GM12878 (cell line): ENCODE data around the gene SHC1. TPM values are rescaled to one million over a fixed set of nuclear protein-coding genes. Genes with fewer than 3 reads are reported as not detected.

Experiments
- CEBPB ChIP-seq, 2 experiments: fragments of 150-350 bp in 1 of 2; IDR thresholded peaks; 2 replicates each; pipeline ENCODE4 v1.6.1; 2012 to 2014; ENCODE audit warnings: low read depth in 2 of 2, low read length in 2 of 2, borderline replicate concordance in 1 of 2, inconsistent platforms in 1 of 2
- CEBPZ ChIP-seq: fragments of 150-350 bp; IDR thresholded peaks from 2 replicates; pipeline ENCODE4 v1.6.1; 2016; ENCODE audit warnings: low read depth, low read length
- ELK1 ChIP-seq: IDR thresholded peaks from 2 replicates; pipeline ENCODE4 v1.6.1; 2012; ENCODE audit warnings: low read depth, low read length, improper control_type of control experiment
- EP300 ChIP-seq, 2 experiments: fragments of 150-350 bp in 1 of 2; IDR thresholded peaks; 2 replicates each; pipeline ENCODE4 v1.6.1; 2011 to 2012; ENCODE audit warnings: low read depth in 2 of 2, low read length in 2 of 2, borderline replicate concordance in 1 of 2, improper control_type of control experiment in 1 of 2, inconsistent platforms in 1 of 2; ENCODE audit not compliant: control insufficient read depth in 1 of 2
- HDAC6 ChIP-seq: fragments of 200-600 bp; sonication (generic); IDR thresholded peaks from one replicate; pipeline ENCODE4 v1.8.0; 2017; ENCODE audit warnings: antibody characterized with exemption; ENCODE audit not compliant: unreplicated experiment
- HDGF ChIP-seq: fragments of 450-650 bp; IDR thresholded peaks from 2 replicates; pipeline ENCODE4 v1.6.1; 2016; ENCODE audit warnings: antibody characterized with exemption
- LARP7 ChIP-seq: fragments of 450-650 bp; IDR thresholded peaks from 2 replicates; pipeline ENCODE4 v1.6.1; 2017; ENCODE audit warnings: mild to moderate bottlenecking
- MAX ChIP-seq: IDR thresholded peaks from 2 replicates; pipeline ENCODE4 v1.6.1; 2012; ENCODE audit warnings: low read depth, low read length, improper control_type of control experiment
- MEF2A ChIP-seq: IDR thresholded peaks from 2 replicates; pipeline ENCODE4 v1.6.1; 2011; ENCODE audit warnings: low read depth, mild to moderate bottlenecking, low read length, moderate library complexity; ENCODE audit not compliant: insufficient read depth
- SMAD1 ChIP-seq: fragments of 450-650 bp; IDR thresholded peaks from 2 replicates; pipeline ENCODE4 v1.6.1; 2018; ENCODE audit warnings: mild to moderate bottlenecking, low read depth; ENCODE audit not compliant: partially characterized antibody
- STAT1 ChIP-seq: fragments of 450-650 bp; conservative IDR thresholded peaks from 2 replicates; pipeline ENCODE4 v1.6.1; 2014; ENCODE audit warnings: antibody characterized with exemption, mild to moderate bottlenecking
- STAT3 ChIP-seq: IDR thresholded peaks from 2 replicates; pipeline ENCODE4 v1.6.1; 2011; ENCODE audit warnings: low read depth, low read length, improper control_type of control experiment
- TARDBP ChIP-seq: IDR thresholded peaks from 2 replicates; pipeline ENCODE4 v1.6.1; 2016; ENCODE audit warnings: borderline replicate concordance
- WRNIP1 ChIP-seq: IDR thresholded peaks from 2 replicates; pipeline ENCODE4 v1.6.1; 2011; ENCODE audit warnings: low read depth, low read length, improper control_type of control experiment, borderline replicate concordance
- YBX1 ChIP-seq: fragments of 450-650 bp; IDR thresholded peaks from 2 replicates; pipeline ENCODE4 v1.6.1; 2016; ENCODE audit warnings: antibody characterized with exemption
- ZBTB11 ChIP-seq: fragments of 450-650 bp; formaldehyde crosslinking; IDR thresholded peaks from 2 replicates; pipeline ENCODE4 v1.5.0; 2022; ENCODE audit warnings: mild to moderate bottlenecking, missing genetic modification characterization
- ZNF274 ChIP-seq: IDR thresholded peaks from one replicate; pipeline ENCODE4 v1.8.0; 2011; ENCODE audit not compliant: insufficient read length, insufficient read depth
- polyA plus RNA-seq, 11 experiments: library from polyadenylated mRNA; depleted of rRNA in 4 of 11; unstranded in 6 of 11; stranded (reverse) in 5 of 11; fragments of >200 nt; fragmentation: Nextera tagmentation in 4 of 11; fragmentation: Illumina TruSeq in 1 of 11; extraction: Ambion mirVana in 4 of 11; extraction: Trizol in 1 of 11; gene quantifications; 1 replicate in 1 of 11; 2 replicates in 10 of 11; pipeline versions ENCODE4 v1.2.1 to v1.2.3, GENCODE V29; 2011 to 2016; ENCODE audit warnings: inconsistent platforms in 2 of 11, missing spikeins in 2 of 11, low read depth in 1 of 11
- total RNA-seq, 4 experiments: library from RNA; depleted of rRNA in 3 of 4; stranded (reverse); fragments of >200 nt in 3 of 4; fragmentation: Illumina TruSeq in 1 of 4; extraction: Trizol in 1 of 4; gene quantifications; 2 replicates each; pipeline versions ENCODE4 v1.2.1 to v1.2.3, GENCODE V29; 2013 to 2021
- TF ChIP-seq, protein P1 (sequence below): IDR thresholded peaks from 2 replicates; pipeline ENCODE4 v1.6.1; 2012; ENCODE audit warnings: mild to moderate bottlenecking, low read depth, low read length

Gene SHC1
- total and polyA plus RNA-seq, 10 of the 15 experiments (the other 5 are each of a cell fraction or from before 2014, with no cell fraction given): 2.6 to 49.3 (median 25.2) TPM

DNA sequence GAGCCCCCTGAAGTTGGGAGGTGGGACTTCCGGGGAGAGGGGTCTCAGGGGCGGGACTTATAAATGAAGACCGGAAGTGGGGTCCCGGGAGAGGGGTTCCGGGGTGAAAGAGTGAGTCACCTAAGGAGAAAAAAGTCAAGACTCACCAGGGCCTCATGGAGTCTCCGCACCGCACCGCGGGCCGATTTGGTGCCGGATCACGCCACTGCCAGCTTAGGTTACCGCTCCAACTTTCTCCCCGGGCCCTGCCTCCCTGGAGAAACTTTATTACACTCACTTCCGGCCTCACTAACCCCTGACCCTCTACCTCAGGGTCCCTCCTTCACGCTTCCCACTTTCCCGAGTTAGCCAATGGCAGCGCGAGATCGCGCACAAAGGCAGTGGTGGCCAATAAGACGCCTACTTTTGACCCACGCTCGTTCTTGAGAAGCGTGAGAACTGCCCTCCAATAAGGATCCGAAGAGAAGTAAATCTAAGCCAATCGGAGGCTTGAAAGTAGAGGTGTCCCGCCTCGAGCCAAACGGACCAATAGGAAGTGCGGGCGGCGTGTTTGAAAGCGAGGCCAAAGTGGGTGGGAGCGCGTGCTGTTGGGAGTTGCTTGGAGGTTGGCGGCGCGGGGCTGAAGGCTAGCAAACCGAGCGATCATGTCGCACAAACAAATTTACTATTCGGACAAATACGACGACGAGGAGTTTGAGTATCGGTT lies 3.7 kb upstream of the SHC1 start, which contains the start of gene CKS1B (continued):
- no peak for TF ChIP-seq ZBTB11
- TF ChIP-seq SMAD1: peak; percentile 7
- no peak for TF ChIP-seq CEBPB (IDR thresholded peaks at IDR 0.05; ENCODE audit: borderline replicate concordance in 1 of 2, low read depth in 2 of 2, low read length in 2 of 2)
- no peak; the same call in 1 of the 2 replicates for TF ChIP-seq LARP7
- no peak for TF ChIP-seq HDGF
- TF ChIP-seq STAT3: no peak
- TF ChIP-seq CEBPZ: peak; percentile 86
- no peak for TF ChIP-seq TARDBP
- TF ChIP-seq EP300 (IDR thresholded peaks at IDR 0.05; ENCODE audit: borderline replicate concordance in 1 of 2, control insufficient read depth in 1 of 2, low read depth in 2 of 2, low read length in 2 of 2): no peak
- TF ChIP-seq ZNF274: no peak
- TF ChIP-seq STAT1: 0 out of 2 replicates have a peak, but pooled peaks have one; percentile 11
- TF ChIP-seq, protein P1, sequence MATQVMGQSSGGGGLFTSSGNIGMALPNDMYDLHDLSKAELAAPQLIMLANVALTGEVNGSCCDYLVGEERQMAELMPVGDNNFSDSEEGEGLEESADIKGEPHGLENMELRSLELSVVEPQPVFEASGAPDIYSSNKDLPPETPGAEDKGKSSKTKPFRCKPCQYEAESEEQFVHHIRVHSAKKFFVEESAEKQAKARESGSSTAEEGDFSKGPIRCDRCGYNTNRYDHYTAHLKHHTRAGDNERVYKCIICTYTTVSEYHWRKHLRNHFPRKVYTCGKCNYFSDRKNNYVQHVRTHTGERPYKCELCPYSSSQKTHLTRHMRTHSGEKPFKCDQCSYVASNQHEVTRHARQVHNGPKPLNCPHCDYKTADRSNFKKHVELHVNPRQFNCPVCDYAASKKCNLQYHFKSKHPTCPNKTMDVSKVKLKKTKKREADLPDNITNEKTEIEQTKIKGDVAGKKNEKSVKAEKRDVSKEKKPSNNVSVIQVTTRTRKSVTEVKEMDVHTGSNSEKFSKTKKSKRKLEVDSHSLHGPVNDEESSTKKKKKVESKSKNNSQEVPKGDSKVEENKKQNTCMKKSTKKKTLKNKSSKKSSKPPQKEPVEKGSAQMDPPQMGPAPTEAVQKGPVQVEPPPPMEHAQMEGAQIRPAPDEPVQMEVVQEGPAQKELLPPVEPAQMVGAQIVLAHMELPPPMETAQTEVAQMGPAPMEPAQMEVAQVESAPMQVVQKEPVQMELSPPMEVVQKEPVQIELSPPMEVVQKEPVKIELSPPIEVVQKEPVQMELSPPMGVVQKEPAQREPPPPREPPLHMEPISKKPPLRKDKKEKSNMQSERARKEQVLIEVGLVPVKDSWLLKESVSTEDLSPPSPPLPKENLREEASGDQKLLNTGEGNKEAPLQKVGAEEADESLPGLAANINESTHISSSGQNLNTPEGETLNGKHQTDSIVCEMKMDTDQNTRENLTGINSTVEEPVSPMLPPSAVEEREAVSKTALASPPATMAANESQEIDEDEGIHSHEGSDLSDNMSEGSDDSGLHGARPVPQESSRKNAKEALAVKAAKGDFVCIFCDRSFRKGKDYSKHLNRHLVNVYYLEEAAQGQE: no peak
- TF ChIP-seq YBX1: no peak
- no peak for TF ChIP-seq MEF2A
- no peak for TF ChIP-seq HDAC6
- peak; percentile 84 for TF ChIP-seq ELK1
- TF ChIP-seq MAX: peak; percentile 98
- TF ChIP-seq WRNIP1: no peak
